ENCODE data around the gene CDK17.
"Not testable (repeated sequence)": the region's sequence is repeated elsewhere in the genome, so short reads cannot be mapped to it uniquely, and the experiment has no call there.

CDK17 gene

DNA sequence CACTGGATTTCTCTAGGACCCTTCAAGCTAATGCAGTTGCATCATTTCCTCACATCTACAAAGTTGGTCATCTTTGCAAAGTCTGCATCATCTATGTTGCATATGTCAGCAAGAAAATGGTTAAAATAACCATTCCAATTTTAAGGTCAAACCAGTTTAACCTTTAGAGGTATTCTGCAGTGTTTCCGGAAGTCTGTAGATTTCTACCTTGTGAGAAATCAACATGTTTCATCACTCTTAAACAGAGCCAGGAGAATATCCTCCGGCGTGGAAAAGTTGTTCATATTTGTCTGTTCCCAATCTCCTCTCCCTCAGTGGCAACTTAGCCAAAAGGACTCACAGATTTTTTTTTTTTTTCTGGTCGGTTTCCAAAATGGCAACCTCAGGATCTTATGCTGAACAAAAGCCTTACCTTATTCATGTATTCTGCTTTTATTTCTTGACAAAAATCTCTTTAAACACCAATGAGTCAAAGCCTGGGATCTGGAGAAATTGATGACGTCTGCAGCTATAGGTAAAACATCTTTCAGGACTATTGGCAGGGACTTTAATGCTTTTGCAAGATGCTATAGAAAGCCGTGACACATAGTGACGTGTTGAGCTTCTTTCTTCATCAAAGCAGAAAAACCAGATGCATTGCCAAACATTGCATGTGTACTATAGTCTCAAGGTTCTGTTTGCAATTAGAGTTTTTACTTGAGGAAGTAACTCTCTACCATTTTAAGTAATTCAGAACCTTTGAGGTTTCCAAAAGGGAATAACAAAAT is 16.0 kb upstream of the CDK17 start:
- DNase-seq: no peak

GRCh38 chr12:96414637-96415036 is 14.4 kb upstream of the CDK17 start:
- no peak for DNase-seq

- DNase-seq: no peak
Measured at GRCh38 chr12:96412431-96412830, 12.2 kb upstream of the CDK17 start.

DNA sequence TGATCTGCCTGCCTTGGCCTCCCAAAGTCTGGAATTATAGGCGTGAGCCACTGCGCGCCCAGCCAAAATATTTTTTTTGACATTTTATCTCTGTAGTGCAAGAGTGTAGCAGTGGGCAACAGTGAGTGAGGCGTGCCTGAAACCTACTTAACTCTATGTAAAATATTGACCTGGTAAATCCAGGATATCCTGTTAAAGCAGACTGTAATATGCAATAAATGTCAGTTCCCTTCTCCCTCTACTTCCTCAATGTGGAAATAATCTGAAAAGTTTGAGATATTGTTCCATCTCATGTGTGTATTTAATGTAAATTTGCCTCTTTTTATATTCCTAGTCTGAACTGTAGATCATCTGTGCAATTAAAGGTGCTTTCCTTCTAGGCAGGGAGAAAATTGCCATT is 9.5 kb upstream of the CDK17 start:
- DNase-seq: no peak

DNA sequence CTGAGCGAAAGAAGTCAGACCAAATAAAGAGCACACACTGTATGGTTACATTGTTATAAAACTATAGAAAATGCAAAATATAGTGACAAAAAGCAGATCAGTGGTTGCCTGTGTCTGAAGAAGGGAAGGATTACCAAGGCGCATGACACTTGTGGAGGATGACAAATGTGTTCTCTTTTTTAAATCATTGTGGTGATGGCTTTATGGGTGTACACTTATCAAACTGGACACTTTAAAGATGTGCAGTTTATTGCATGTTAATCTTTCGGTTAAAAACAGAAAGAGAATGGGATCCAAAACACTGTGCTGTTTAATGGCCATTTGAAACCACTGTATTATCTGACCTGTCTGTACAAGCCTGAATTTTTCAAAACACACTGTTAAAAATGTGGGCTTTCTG is 8.8 kb upstream of the CDK17 start:
- DNase-seq: no peak

GRCh38 chr12:96407429-96408097 is 7.3 kb upstream of the CDK17 start:
- not testable (repeated sequence) for DNase-seq

DNA sequence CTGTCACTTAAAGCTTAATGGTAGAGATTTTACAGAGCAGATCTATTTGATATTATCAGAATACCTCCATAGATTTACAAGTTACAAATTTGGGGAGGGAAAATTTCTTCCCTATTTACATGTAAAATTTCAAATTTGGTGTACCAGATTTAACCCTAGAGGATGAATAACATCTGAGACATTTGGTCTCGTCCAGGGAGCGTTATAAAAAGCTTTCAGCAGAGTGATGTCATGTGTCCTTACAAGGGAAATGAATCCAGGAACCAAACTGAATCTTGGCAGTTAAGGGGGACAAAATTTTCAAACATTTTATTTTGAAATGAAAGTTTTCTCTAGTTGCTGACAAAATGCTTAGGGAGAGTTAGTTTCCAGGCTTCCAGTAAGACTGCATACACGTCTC is 4.5 kb upstream of the CDK17 start:
- DNase-seq: no peak

- DNase-seq: no peak
Measured at GRCh38 chr12:96403870-96404269, 3.6 kb upstream of the CDK17 start.

DNA sequence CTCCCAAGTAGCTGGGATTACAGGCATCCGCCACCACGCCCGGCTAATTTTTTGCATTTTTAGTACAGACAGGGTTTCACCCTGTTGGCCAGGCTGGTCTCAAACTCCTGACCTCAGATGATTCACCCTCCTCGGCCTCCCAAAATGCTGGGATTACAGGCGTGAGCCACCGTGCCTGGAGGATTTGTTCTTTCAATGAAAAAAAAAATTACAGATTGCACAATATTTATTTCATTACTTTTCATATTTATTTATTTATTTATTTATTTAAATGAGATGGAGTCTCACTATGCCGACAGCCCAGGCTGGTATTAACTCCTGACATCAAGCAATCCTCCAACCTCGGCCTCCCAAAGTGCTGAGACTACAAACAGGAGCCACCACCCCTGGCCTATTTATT is 2.3 kb upstream of the CDK17 start:
- not testable (repeated sequence) for DNase-seq

DNA sequence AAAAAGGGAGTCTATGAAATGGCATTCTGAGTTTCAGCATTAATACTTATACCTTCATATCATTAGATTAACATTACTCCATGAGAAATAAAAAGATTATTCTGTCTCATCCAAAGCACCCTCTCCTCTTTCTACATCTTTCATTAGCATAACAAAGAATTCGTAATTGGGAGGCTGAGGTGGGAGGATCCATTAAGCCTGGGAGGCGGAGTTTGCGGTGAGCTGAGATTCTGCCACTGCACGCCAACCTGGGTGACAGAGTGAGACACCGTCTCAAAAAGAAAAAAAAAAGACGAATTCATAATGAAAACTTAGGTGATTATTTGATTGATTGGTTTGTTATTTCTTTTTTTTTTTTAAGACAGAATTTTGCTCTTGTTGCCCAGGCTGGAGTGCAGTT is 1.8 kb upstream of the CDK17 start:
- no peak for DNase-seq

DNA sequence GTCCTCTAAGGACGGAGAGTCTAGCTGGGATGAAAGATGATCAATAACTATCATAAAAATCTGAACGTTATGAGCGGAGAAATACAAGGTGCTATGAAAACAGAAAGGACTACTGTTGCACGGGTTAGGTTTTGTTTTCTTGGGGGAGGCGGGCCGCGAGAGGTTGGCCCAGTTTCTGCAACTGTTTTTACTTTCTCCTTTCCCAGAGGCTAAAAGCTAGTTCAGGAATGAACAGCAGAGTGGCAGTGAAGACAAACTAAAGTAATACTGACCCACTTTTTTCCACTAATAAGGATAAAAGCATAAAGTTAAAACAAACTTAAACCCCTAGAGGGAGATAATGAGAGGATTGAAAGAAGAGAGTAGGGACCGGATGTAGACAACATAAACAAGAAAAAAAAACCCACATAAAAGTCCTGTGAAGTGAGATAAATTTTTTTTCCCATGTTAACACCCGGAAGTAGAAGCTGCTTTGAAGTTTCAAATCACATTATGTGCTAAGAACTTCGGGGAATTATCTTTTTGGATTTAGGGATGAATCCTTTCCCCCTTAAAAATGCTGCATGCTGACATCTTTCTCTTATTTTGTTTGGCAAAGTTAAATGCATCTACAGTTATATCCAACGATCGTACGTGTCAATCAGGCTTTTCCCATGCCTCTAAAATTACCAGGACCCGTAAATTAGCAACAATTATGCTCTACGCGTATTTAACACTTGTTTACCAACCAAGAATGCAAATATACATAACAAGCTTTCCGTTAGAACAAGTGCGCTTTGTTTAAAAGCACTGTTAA is 1.0 kb upstream of the CDK17 start:
- DNase-seq: peak; percentile 39

DNA sequence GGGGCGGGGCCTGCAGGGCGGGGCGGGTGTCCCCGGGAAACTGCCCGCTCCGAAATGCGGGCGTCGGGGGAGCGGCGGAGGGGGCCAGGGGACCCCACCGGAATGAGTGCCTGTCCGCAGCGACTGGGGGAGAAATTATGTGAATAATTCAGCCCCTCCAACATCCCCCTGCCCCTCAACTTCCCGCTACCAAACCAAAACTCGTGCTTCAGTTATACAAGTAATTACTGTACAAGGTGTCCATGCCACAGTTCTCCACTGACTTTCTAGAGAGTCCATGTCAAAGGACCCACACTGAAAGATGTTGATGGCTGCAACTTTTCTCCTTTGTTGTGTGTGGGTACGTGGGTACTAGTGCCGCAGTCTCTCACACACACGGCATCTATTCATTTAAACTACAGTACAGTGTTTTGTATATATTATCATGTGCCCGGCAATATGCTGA is 414 bp upstream of the CDK17 start:
- no peak for DNase-seq

- no peak for DNase-seq
Measured at GRCh38 chr12:96399120-96399918, 920 bp downstream of the CDK17 start.

DNA sequence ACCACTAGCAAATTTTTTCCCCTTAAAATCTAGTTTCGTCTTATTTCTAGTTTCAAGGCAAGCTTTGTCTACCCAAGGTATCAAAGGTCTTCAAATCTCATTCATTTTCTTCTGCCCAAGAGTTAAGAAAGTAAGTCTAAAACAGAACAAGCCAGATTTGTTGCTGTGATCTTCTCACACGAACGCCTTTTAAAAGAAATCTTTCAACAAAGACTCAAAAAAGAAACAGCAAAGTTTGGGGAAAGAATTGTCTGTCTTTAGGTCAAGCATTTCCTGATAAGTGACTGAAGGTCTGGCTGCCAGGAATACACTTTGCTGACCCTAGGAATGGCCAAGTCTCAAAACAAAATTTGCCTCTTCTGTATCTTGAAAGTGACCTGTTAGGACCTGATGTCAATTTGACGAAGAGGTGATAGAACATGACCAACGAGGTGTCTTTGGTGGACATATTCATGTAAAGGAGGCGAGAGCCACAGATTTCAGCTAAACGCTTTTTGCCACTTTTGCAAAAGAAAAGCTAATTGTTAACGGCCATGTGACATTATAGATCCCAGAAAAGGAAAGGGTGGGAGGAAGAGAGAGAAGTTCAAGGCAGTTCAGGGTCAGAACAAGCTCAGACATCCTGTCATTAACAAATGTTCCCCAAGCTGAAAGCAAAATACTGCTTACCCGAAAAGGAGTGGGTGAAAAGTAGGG is 1.7 kb downstream of the CDK17 start:
- no peak for DNase-seq

DNA sequence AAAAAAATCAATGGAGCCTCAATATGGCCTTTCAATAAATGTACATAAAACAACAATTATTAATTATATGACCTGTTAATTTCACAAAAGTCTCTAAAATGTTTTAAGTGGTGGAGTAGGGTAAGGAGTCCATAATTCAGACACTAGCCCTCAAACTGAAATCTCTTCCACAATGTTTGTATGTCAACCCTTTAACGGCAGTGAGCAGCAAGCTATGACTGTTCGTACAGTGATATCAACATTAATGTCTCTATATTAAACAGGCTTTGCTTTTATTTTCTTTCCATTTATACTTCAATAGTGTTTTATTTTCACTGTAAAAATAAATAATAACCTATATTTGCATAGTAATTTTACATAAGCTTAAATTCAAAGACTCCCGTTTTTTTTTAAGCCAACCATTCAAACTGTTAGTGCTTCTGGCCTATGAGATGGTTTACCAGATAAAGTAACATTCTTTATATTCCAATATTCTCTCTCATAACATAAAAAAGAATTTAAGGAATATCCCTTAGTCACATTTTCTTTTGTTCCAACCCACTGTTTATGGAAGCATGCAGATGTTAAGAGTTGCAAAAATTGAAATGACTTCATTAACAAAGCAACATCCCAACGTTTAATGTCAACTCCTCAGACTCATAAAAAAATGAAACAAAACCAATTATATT is 2.3 kb downstream of the CDK17 start:
- DNase-seq: peak; percentile 8

DNA sequence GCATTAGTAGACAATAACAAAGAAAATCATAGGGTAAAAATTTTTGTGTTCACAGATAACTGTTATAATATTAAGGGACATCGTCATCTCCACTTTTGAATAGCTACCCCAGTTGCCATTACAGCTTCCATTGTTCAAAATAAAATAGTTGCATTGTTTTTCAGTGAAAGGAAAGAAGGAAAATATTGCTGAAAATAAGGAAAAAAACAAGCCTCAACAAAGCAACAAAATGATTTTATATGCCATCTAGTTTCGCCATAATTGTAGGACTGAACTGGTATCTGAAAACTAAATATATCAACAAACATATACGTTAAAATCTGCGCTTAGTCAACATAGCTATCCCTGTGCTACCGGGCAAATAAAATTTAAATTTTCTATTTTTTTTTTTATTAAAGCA is 3.3 kb downstream of the CDK17 start:
- no peak for DNase-seq

DNA sequence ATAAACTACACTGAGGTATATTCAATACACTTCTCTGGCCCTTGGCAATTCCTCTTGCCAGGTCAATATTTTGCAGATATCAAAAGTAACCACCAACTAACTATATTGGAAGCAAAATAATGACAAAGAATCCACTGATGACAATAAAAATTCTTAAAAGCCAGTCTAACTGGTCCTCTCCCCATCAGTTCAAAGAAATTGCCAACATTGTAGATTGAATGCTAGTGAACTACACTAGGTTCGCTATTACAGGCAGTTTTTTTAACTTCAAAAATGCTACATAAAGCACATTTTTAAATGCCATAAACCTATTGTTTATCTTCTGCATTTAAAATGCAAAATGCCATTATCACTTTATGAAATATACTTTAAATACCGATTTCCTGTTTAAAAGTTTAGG is 4.0 kb downstream of the CDK17 start:
- DNase-seq: no peak

GRCh38 chr12:96395236-96395635 is 5.0 kb downstream of the CDK17 start:
- no peak for DNase-seq

GRCh38 chr12:96393229-96393628 is 7.0 kb downstream of the CDK17 start:
- DNase-seq: not testable (repeated sequence)

DNA sequence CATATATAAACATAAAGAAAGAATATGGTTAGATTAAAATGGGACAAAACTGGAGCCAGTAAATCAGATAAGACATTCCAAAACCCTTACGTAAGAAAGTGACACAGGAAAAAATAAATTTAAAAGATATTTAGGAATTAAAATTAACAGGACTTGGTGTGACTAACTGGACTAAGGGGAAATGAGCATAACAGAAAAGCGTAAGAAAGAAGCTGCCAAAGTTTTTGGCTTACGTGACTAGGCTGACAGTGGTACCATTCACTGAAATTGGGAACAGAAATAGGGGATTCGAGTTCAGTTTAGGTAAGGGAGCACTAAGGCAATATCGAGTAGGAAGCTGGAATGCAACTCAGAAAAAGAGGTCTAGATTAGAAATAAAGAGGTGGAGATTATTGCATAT is 7.8 kb downstream of the CDK17 start:
- DNase-seq: no peak

DNA sequence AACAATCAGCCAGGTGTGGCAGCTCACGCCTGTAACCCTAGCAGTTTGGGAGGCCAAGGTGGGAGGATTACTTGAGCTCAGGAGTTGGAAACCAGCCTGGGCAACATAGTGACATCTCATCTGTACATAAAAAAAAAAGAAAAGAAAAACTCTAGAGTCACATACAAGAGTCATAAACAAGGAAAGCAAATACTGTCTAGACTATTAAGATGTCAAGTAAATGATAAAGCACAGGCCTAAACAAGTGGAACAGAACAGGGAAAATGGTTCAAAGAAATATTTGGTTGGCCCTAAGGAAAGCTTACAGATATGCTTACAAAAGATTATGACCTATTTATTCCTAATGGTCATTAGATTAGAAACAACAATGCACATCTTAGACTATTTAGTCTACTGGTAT is 12.3 kb downstream of the CDK17 start:
- no peak for DNase-seq

- no peak for DNase-seq
Measured at GRCh38 chr12:96386794-96387193, 13.4 kb downstream of the CDK17 start.

Data from NCI-H2029 treated with DMSO at 0.1 percent for 48 hours (cell line).